Left lung (tissue), 10 donors: ENCODE measurements around the gene BAG1. TPM values are rescaled to one million over a fixed set of nuclear protein-coding genes. Genes with fewer than 3 reads are reported as not detected.
A peak's percentile ranks its signal among the peaks of the same experiment; 100 is the strongest.

Source experiments
- ATAC-seq: fragments of 200-7000 bp; cut with Tn5 transposase; one replicate; pipeline ENCODE4 v1.9.1; 2020; ENCODE audit warnings: moderate library complexity
- DNase-seq, 4 donors: peaks; one replicate each; pipeline ENCODE4 v3.0.0-alpha.2; 2013 to 2020
- H3K27ac ChIP-seq, 2 donors: fragments of 200-600 bp; sonication (generic) in 1 of 2; one replicate each; pipeline versions ENCODE4 v1.5.0 to v1.8.0; 2020 to 2021
- H3K27me3 ChIP-seq, 2 donors: fragments of 200-600 bp; sonication (generic) in 1 of 2; one replicate each; pipeline versions ENCODE4 v1.5.0 to v1.8.0; 2020 to 2021
- H3K36me3 ChIP-seq, 2 donors: fragments of 200-600 bp; sonication (generic) in 1 of 2; one replicate each; pipeline versions ENCODE4 v1.5.0 to v1.8.0; 2020 to 2021
- H3K4me1 ChIP-seq, 2 donors: fragments of 200-600 bp; one replicate each; pipeline ENCODE4 v1.8.0; 2021
- H3K4me3 ChIP-seq, 2 donors: fragments of 200-600 bp; sonication (generic) in 1 of 2; one replicate each; pipeline versions ENCODE4 v1.5.0 to v1.8.0; 2020 to 2021; ENCODE audit warnings: mild to moderate bottlenecking in 1 of 2
- H3K9me3 ChIP-seq, 2 donors: fragments of 200-600 bp; sonication (generic) in 1 of 2; one replicate each; pipeline versions ENCODE4 v1.5.0 to v1.8.0; 2020 to 2021
- CTCF ChIP-seq, 2 donors: fragments of 200-600 bp; sonication (generic) in 1 of 2; IDR thresholded peaks; one replicate each; pipeline versions ENCODE4 v1.5.0 to v1.8.0; 2021; ENCODE audit warnings: antibody characterized with exemption in 2 of 2
- intact Hi-C, 2 donors: fragments of 100-400 bp; cut with DNase I; formaldehyde crosslinking; loops; one replicate each; pipeline versions ENCODE4 v1.11.2 to v1.14.2; 2022
- polyA plus RNA-seq, 6 donors: library from polyadenylated mRNA; unstranded; fragments of 120-200 nt; gene quantifications; one replicate each; pipeline ENCODE4 v1.2.1, GENCODE V29; 2013; ENCODE audit not compliant: insufficient read length in 6 of 6
- total RNA-seq, 2 donors: library from RNA; stranded (reverse); fragmentation: NEBNext Ultra II Directional; extraction: Animal tissue kit (Norgen Biotek cat#: 25700); gene quantifications; one replicate each; pipeline ENCODE4 v1.2.1, GENCODE V29; 2021
- donor health status: DM: no; HTN: yes; CAD: no.
- donor health status: DM: no; HTN: no; CAD: no.

Gene BAG1
- total and polyA plus RNA-seq, 8 donors = 52.3 to 111 (median 58.1) TPM

GRCh38 chr9:33297432-33297831, 32.9 kb upstream of the BAG1 start:
- peak overlapping the region in 1 of 2 donors; percentile 54 for H3K27ac ChIP-seq
- TF ChIP-seq CTCF (IDR thresholded peaks at IDR 0.05) = no peak
- no peaks in the 10 kb centered on the region for H3K27me3 ChIP-seq
- no peak overlapping the region for H3K4me3 ChIP-seq
- ATAC-seq (peak; percentile 83), DNase-seq (peak in 2 of 4 donors; percentile 25 to 78)
- peaks cover 3 to 84% of the 10 kb centered on the region in 2 donors for H3K36me3 ChIP-seq
- intact Hi-C loops = no loop called here
- peaks cover 9 to 65% of the 10 kb centered on the region in 2 donors for H3K4me1 ChIP-seq
- no peaks in the 10 kb centered on the region for H3K9me3 ChIP-seq

- ATAC-seq (no peak), DNase-seq (no peak)
- Histone ChIP-seq H3K9me3 (no peaks in the 10 kb centered on the region), H3K27ac (no peak overlapping the region), H3K36me3 (peaks cover 0 to 70% of the 10 kb centered on the region in 2 donors), H3K4me3 (no peak overlapping the region), H3K4me1 (peaks cover 9 to 80% of the 10 kb centered on the region in 2 donors), H3K27me3 (no peaks in the 10 kb centered on the region)
- intact Hi-C loops = no loop called here
- no peak for TF ChIP-seq CTCF (IDR thresholded peaks at IDR 0.05)
These were observed 31.1 kb upstream of the BAG1 start for GRCh38 chr9:33295571-33295970.

GRCh38 chr9:33294670-33295432, 30.3 kb upstream of the BAG1 start:
- Histone ChIP-seq H3K27me3 (no peaks in the 10 kb centered on the region), H3K4me1 (peaks cover 9 to 75% of the 10 kb centered on the region in 2 donors), H3K9me3 (no peaks in the 10 kb centered on the region), H3K27ac (no peak overlapping the region), H3K36me3 (peaks cover 0 to 64% of the 10 kb centered on the region in 2 donors), H3K4me3 (no peak overlapping the region)
- TF ChIP-seq CTCF (IDR thresholded peaks at IDR 0.05) = no peak
- intact Hi-C loops = no loop called here
- ATAC-seq (no peak), DNase-seq (no peak)

- H3K4me1 ChIP-seq = peaks cover 9 to 79% of the 10 kb centered on the region in 2 donors
- no peak for TF ChIP-seq CTCF (IDR thresholded peaks at IDR 0.05)
- no peak overlapping the region for H3K27ac ChIP-seq
- no peak overlapping the region for H3K4me3 ChIP-seq
- peaks cover 0 to 55% of the 10 kb centered on the region in 2 donors for H3K36me3 ChIP-seq
- ATAC-seq = no peak
- no peak for DNase-seq
- no peaks in the 10 kb centered on the region for H3K27me3 ChIP-seq
- intact Hi-C loops = no loop called here
- no peaks in the 10 kb centered on the region for H3K9me3 ChIP-seq
These were observed 29.3 kb upstream of the BAG1 start for GRCh38 chr9:33293782-33294181.

- ATAC-seq (no peak), DNase-seq (no peak)
- Histone ChIP-seq H3K4me1 (peaks cover 7 to 68% of the 10 kb centered on the region in 2 donors), H3K27ac (no peak overlapping the region), H3K36me3 (peaks cover 0 to 40% of the 10 kb centered on the region in 2 donors), H3K4me3 (peak overlapping the region in 1 of 2 donors; percentile 83), H3K27me3 (no peaks in the 10 kb centered on the region), H3K9me3 (no peaks in the 10 kb centered on the region)
- intact Hi-C loops = no loop called here
- no peak for TF ChIP-seq CTCF (IDR thresholded peaks at IDR 0.05)
These were observed 27.4 kb upstream of the BAG1 start for GRCh38 chr9:33291901-33292300.
